OCI-LY7 (cell line): ENCODE measurements around the gene TIGAR.

Source experiments
- CTCF ChIP-seq: fragments of 200-600 bp; sonication (generic); conservative IDR thresholded peaks from 2 replicates; pipeline ENCODE4 v1.5.1; 2014; ENCODE audit warnings: mild to moderate bottlenecking, antibody characterized with exemption, low read length, moderate library complexity, mixed read lengths
- EZH2phosphoT487 ChIP-seq: fragments of 200-600 bp; sonication (generic); IDR thresholded peaks from 2 replicates; pipeline ENCODE4 v1.6.1; 2018; ENCODE audit warnings: low read depth, borderline replicate concordance, mild to moderate bottlenecking, mixed run types, antibody characterized with exemption, low read length, moderate library complexity, mixed read lengths

- TF ChIP-seq CTCF (peak; percentile 88), EZH2phosphoT487 (no peak)
These were observed 44.3 kb upstream of the TIGAR start for GRCh38 chr12:4276524-4277204.
